HepG2 (cell line): ENCODE results near the gene ABCC9. TPM values are rescaled to one million over a fixed set of nuclear protein-coding genes. Genes with fewer than 3 reads are reported as not detected.

Source experiments
- ATAC-seq: fragments of 200-7000 bp; cut with Tn5 transposase; 3 replicates; pipeline ENCODE4 v1.9.1; 2020; ENCODE audit warnings: mild to moderate bottlenecking, moderate library complexity
- BruUV-seq: library from RNA; stranded (reverse); fragments of 400-500 nt; replicated peaks from 2 replicates; lab custom pipeline; 2021; lab: Mats Ljungman, UMichigan
- CTCF ChIA-PET: fragments of 300-600 bp; formaldehyde crosslinking; extraction: SDS; loops from one replicate; lab custom pipeline; 2021; ENCODE audit warnings: low total read pairs, inconsistent platforms, low intra/inter-chr PET ratio; lab: Yijun Ruan, JAX
- POLR2A ChIA-PET: fragments of 350-600 bp; sonication (Branson Sonifier 250); formaldehyde crosslinking; loops from one replicate; lab custom pipeline; 2020; ENCODE audit warnings: antibody characterized with exemption, inconsistent platforms; lab: Yijun Ruan, JAX
- DNase-seq: peaks from one replicate; pipeline ENCODE4 v3.0.0-alpha.2; 2015; ENCODE audit warnings: low spot score
- FAIRE-seq: peaks from 3 replicates; lab custom pipeline; 2011; peaks lifted over from hg19 to GRCh38; lab: Jason Lieb, UNC
- H2AFZ ChIP-seq: one replicate; pipeline ENCODE4 v1.6.1; 2011; ENCODE audit warnings: low read length, inconsistent platforms
- H3K27ac ChIP-seq: fragments of 300-600 bp; 3 replicates; pipeline ENCODE4 v1.8.0; 2011; ENCODE audit warnings: mixed run types, mild to moderate bottlenecking, mixed read lengths, low read length, inconsistent platforms; ENCODE audit not compliant: insufficient read depth; ENCODE audit errors: extremely low read length
- H3K27me3 ChIP-seq, 2 experiments: fragments of 200-600 bp in 1 of 2; 2 replicates in 1 of 2; 3 replicates in 1 of 2; pipeline versions ENCODE4 v1.6.0 to v1.8.0; 2011; ENCODE audit warnings: low read length in 2 of 2, mild to moderate bottlenecking in 2 of 2, moderate library complexity in 2 of 2, inconsistent platforms in 1 of 2; ENCODE audit not compliant: insufficient read depth in 2 of 2, control insufficient read depth in 1 of 2
- H3K36me3 ChIP-seq, 2 experiments: fragments of 200-600 bp in 1 of 2; replicated peaks in 1 of 2; 2 replicates in 1 of 2; 3 replicates in 1 of 2; pipeline versions ENCODE4 v1.5.1 to v1.8.0; 2011; ENCODE audit warnings: low read length in 2 of 2, inconsistent platforms in 1 of 2; ENCODE audit not compliant: insufficient read depth in 2 of 2, control insufficient read depth in 1 of 2
- H3K4me1 ChIP-seq: 2 replicates; pipeline ENCODE4 v1.5.1; 2012; ENCODE audit warnings: low read length, inconsistent platforms; ENCODE audit not compliant: insufficient read depth
- H3K4me2 ChIP-seq: 2 replicates; pipeline ENCODE4 v1.6.0; 2011; ENCODE audit warnings: low read depth, low read length, inconsistent platforms
- H3K4me3 ChIP-seq, 3 experiments: fragments of 200-600 bp in 1 of 3; sonication (generic), shearing (Covaris generic) in 1 of 3; replicated peaks in 1 of 3; 2 replicates each; pipeline ENCODE4 v1.5.1; 2011 to 2016; ENCODE audit warnings: low read length in 3 of 3, inconsistent platforms in 2 of 3, low read depth in 2 of 3, mild to moderate bottlenecking in 2 of 3, control low read depth in 1 of 3, mixed read lengths in 1 of 3; ENCODE audit not compliant: insufficient read depth in 1 of 3
- H3K79me2 ChIP-seq: one replicate; pipeline ENCODE4 v1.6.1; 2011; ENCODE audit warnings: low read length, inconsistent platforms; ENCODE audit not compliant: insufficient read depth
- H3K9ac ChIP-seq: 2 replicates; pipeline ENCODE4 v1.6.0; 2011; ENCODE audit warnings: mild to moderate bottlenecking, low read depth, low read length, inconsistent platforms; ENCODE audit not compliant: insufficient read depth
- H3K9me3 ChIP-seq: 2 replicates; pipeline ENCODE4 v1.5.1; 2012; ENCODE audit warnings: mild to moderate bottlenecking, low read length
- H4K20me1 ChIP-seq: 2 replicates; pipeline ENCODE4 v1.6.0; 2011; ENCODE audit warnings: inconsistent platforms, mild to moderate bottlenecking, low read length, moderate library complexity; ENCODE audit not compliant: insufficient read depth
- EZH2 ChIP-seq: conservative IDR thresholded peaks from 2 replicates; pipeline ENCODE4 v1.6.1; 2012; ENCODE audit warnings: mild to moderate bottlenecking, low read depth, low read length, moderate library complexity
- KDM2A ChIP-seq: sonication (generic); formaldehyde crosslinking; IDR thresholded peaks from 2 replicates; pipeline ENCODE4 v1.4.0; 2020; ENCODE audit warnings: low read depth, missing genetic modification reagents, borderline replicate concordance
- MZF1 ChIP-seq: sonication (generic); formaldehyde crosslinking; IDR thresholded peaks from 2 replicates; pipeline ENCODE4 v1.8.1; 2023; ENCODE audit warnings: mild to moderate bottlenecking, missing genetic modification reagents, borderline replicate concordance
- SMAD9 ChIP-seq: sonication (generic); formaldehyde crosslinking; IDR thresholded peaks from 2 replicates; pipeline ENCODE4 v1.5.1; 2020; ENCODE audit warnings: mild to moderate bottlenecking, missing genetic modification reagents
- SP4 ChIP-seq: sonication (generic); formaldehyde crosslinking; IDR thresholded peaks from 2 replicates; pipeline ENCODE4 v1.8.1; 2023; ENCODE audit warnings: mild to moderate bottlenecking, missing genetic modification reagents
- TAF1 ChIP-seq: sonication (generic); formaldehyde crosslinking; IDR thresholded peaks from 2 replicates; pipeline ENCODE4 v1.4.0; 2020; ENCODE audit warnings: missing genetic modification reagents
- ZNF552 ChIP-seq: sonication (generic); formaldehyde crosslinking; IDR thresholded peaks from 2 replicates; pipeline ENCODE4 v1.9.0; 2022; ENCODE audit warnings: missing genetic modification reagents, mild to moderate bottlenecking, borderline replicate concordance
- ZNF589 ChIP-seq: sonication (generic); formaldehyde crosslinking; conservative IDR thresholded peaks from 2 replicates; pipeline ENCODE4 v1.8.0; 2022; ENCODE audit warnings: mild to moderate bottlenecking, moderate library complexity, missing genetic modification reagents
- ZNF740 ChIP-seq: sonication (generic); formaldehyde crosslinking; IDR thresholded peaks from 2 replicates; pipeline ENCODE4 v1.4.0; 2020; ENCODE audit warnings: missing genetic modification reagents
- ZNF761 ChIP-seq: sonication (generic); formaldehyde crosslinking; conservative IDR thresholded peaks from 2 replicates; pipeline ENCODE4 v1.4.0; 2020; ENCODE audit warnings: mild to moderate bottlenecking, missing genetic modification reagents
- ZSCAN25 ChIP-seq: sonication (generic); formaldehyde crosslinking; IDR thresholded peaks from 2 replicates; pipeline ENCODE4 v1.8.0; 2022; ENCODE audit warnings: mild to moderate bottlenecking, missing genetic modification reagents
- WGBS: methylation state at CpG from one replicate; pipeline ENCODE4 v1.1.6; 2017; ENCODE audit warnings: low lambda C conversion rate; 5-methylcytosine and 5-hydroxymethylcytosine counted together
- in situ Hi-C: cut with HindIII; loops from 2 replicates; pipeline ENCODE4 v1.10.0; 2017; ENCODE audit warnings: low pct_unique_long_range_greater_than_20kb; ENCODE audit not compliant: extremely low pct_ligation_motif_present
- intact Hi-C: fragments of 100-400 bp; cut with micrococcal nuclease; formaldehyde crosslinking; loops from one replicate; pipeline ENCODE4 v1.10.0; 2022; ENCODE audit not compliant: unreplicated experiment
- polyA plus RNA-seq, 8 experiments: library from polyadenylated mRNA; depleted of rRNA in 3 of 8; stranded (reverse) in 7 of 8; unstranded in 1 of 8; fragments of >200 nt; fragmentation: Illumina TruSeq in 4 of 8; extraction: Trizol in 4 of 8; gene quantifications; 2 replicates each; pipeline versions ENCODE4 v1.2.1 to v1.2.3, GENCODE V29; 2011 to 2016; ENCODE audit warnings: low read depth in 4 of 8, missing spikeins in 1 of 8, mixed read lengths in 1 of 8; ENCODE audit not compliant: insufficient read depth in 1 of 8
- total RNA-seq, 5 experiments: library from RNA; depleted of rRNA; stranded (reverse); fragments of >200 nt; fragmentation: Illumina TruSeq; extraction: Trizol; gene quantifications; 2 replicates each; pipeline ENCODE4 v1.2.3, GENCODE V29; 2016; ENCODE audit warnings: low read depth in 1 of 5
- TF ChIP-seq, protein P1 (sequence below): sonication (generic); formaldehyde crosslinking; IDR thresholded peaks from 2 replicates; pipeline ENCODE4 v1.4.0; 2020; ENCODE audit warnings: mild to moderate bottlenecking, missing genetic modification reagents
- TF ChIP-seq, protein P2 (sequence below): sonication (generic); formaldehyde crosslinking; IDR thresholded peaks from 2 replicates; pipeline ENCODE4 v1.9.0; 2021; ENCODE audit warnings: missing genetic modification reagents, mild to moderate bottlenecking, borderline replicate concordance
- TF ChIP-seq, protein P3 (sequence below): sonication (generic); formaldehyde crosslinking; IDR thresholded peaks from 2 replicates; pipeline ENCODE4 v1.4.0; 2020; ENCODE audit warnings: missing genetic modification reagents
- TF ChIP-seq, protein P4 (sequence below): sonication (generic); formaldehyde crosslinking; IDR thresholded peaks from 2 replicates; pipeline ENCODE4 v1.4.0; 2020; ENCODE audit warnings: mild to moderate bottlenecking, missing genetic modification reagents, borderline replicate concordance

Gene ABCC9
- total and polyA plus RNA-seq, 2 of the 13 experiments (the other 11 are each of a cell fraction or from before 2014, with no cell fraction given): not detected

GRCh38 chr12:21757735-21758134 lies 183.5 kb downstream of the ABCC9 start:
- FAIRE-seq: no peak

GRCh38 chr12:21756699-21757098 lies 184.5 kb downstream of the ABCC9 start:
- no peaks in the 10 kb centered on the region for H4K20me1 ChIP-seq
- BruUV-seq: no TSS peak
- H3K79me2 ChIP-seq: no peaks in the 10 kb centered on the region
- no peaks in the 10 kb centered on the region for H3K36me3 ChIP-seq
- DNase-seq: no peak
- ChIA-PET CTCF (no interaction called here), POLR2A (no interaction called here)
- peaks cover 6% of the 10 kb centered on the region; the same call in 1 of the 2 replicates for H3K9me3 ChIP-seq
- no peak for FAIRE-seq
- intact Hi-C loops (no loop called here), in situ Hi-C loops (no loop called here)
- H3K27me3 ChIP-seq: no peaks in the 10 kb centered on the region
- H3K27ac ChIP-seq: no peak overlapping the region
- H3K4me1 ChIP-seq: no peaks in the 10 kb centered on the region
- H2AFZ ChIP-seq: no peak overlapping the region
- no peak overlapping the region for H3K4me3 ChIP-seq
- WGBS: 69% methylated on average over 4 of the region's 4 CpGs
- no peak overlapping the region for H3K4me2 ChIP-seq
- TF ChIP-seq EZH2: no peak
- TF ChIP-seq, protein P1, sequence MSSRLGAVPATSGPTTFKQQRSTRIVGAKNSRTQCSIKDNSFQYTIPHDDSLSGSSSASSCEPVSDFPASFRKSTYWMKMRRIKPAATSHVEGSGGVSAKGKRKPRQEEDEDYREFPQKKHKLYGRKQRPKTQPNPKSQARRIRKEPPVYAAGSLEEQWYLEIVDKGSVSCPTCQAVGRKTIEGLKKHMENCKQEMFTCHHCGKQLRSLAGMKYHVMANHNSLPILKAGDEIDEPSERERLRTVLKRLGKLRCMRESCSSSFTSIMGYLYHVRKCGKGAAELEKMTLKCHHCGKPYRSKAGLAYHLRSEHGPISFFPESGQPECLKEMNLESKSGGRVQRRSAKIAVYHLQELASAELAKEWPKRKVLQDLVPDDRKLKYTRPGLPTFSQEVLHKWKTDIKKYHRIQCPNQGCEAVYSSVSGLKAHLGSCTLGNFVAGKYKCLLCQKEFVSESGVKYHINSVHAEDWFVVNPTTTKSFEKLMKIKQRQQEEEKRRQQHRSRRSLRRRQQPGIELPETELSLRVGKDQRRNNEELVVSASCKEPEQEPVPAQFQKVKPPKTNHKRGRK (CRISPR knock-in tag): no peak
- TF ChIP-seq KDM2A (CRISPR knock-in tag): no peak
- no peak for TF ChIP-seq TAF1 (CRISPR knock-in tag)
- TF ChIP-seq, protein P2, sequence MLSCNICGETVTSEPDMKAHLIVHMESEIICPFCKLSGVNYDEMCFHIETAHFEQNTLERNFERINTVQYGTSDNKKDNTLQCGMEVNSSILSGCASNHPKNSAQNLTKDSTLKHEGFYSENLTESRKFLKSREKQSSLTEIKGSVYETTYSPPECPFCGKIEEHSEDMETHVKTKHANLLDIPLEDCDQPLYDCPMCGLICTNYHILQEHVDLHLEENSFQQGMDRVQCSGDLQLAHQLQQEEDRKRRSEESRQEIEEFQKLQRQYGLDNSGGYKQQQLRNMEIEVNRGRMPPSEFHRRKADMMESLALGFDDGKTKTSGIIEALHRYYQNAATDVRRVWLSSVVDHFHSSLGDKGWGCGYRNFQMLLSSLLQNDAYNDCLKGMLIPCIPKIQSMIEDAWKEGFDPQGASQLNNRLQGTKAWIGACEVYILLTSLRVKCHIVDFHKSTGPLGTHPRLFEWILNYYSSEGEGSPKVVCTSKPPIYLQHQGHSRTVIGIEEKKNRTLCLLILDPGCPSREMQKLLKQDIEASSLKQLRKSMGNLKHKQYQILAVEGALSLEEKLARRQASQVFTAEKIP (CRISPR knock-in tag): no peak
- TF ChIP-seq ZNF589 (CRISPR knock-in tag): no peak
- no peak for TF ChIP-seq ZSCAN25
- TF ChIP-seq ZNF740 (CRISPR knock-in tag): no peak
- TF ChIP-seq, protein P3, sequence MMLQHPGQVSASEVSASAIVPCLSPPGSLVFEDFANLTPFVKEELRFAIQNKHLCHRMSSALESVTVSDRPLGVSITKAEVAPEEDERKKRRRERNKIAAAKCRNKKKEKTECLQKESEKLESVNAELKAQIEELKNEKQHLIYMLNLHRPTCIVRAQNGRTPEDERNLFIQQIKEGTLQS (CRISPR knock-in tag): no peak
- no peak for TF ChIP-seq ZNF761 (CRISPR knock-in tag)
- H3K9ac ChIP-seq: no peak overlapping the region
- no peak for ATAC-seq

More at GRCh38 chr12:21757735-21758134, 183.5 kb downstream of the ABCC9 start:
- no peaks in the 10 kb centered on the region for H3K36me3 ChIP-seq
- DNase-seq: no peak
- WGBS: 0% methylated on average over 2 of the region's 2 CpGs
- no peak overlapping the region for H3K4me3 ChIP-seq
- intact Hi-C loops (no loop called here), in situ Hi-C loops (no loop called here)
- no peak overlapping the region for H3K9ac ChIP-seq
- no peaks in the 10 kb centered on the region for H3K27me3 ChIP-seq
- ATAC-seq: peak; percentile 37; the same call in 2 of the 3 replicates
- ChIA-PET CTCF (no interaction called here), POLR2A (no interaction called here)
- no peaks in the 10 kb centered on the region for H3K79me2 ChIP-seq
- no peaks in the 10 kb centered on the region for H4K20me1 ChIP-seq
- no peak overlapping the region for H3K27ac ChIP-seq
- H3K4me1 ChIP-seq: no peaks in the 10 kb centered on the region
- no TSS peak for BruUV-seq
- TF ChIP-seq, protein P4, sequence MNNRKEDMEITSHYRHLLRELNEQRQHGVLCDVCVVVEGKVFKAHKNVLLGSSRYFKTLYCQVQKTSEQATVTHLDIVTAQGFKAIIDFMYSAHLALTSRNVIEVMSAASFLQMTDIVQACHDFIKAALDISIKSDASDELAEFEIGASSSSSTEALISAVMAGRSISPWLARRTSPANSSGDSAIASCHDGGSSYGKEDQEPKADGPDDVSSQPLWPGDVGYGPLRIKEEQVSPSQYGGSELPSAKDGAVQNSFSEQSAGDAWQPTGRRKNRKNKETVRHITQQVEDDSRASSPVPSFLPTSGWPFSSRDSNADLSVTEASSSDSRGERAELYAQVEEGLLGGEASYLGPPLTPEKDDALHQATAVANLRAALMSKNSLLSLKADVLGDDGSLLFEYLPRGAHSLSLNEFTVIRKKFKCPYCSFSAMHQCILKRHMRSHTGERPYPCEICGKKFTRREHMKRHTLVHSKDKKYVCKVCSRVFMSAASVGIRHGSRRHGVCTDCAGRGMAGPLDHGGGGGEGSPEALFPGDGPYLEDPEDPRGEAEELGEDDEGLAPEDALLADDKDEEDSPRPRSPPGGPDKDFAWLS (CRISPR knock-in tag): no peak
- TF ChIP-seq SMAD9 (CRISPR knock-in tag): no peak
- no peak for TF ChIP-seq ZNF552 (CRISPR knock-in tag)
- TF ChIP-seq MZF1: no peak
- no peak for TF ChIP-seq SP4
- H2AFZ ChIP-seq: no peak overlapping the region
- H3K9me3 ChIP-seq: peaks cover 4% of the 10 kb centered on the region; the same call in 1 of the 2 replicates
- H3K4me2 ChIP-seq: no peak overlapping the region
